Activated CD4-positive, alpha-beta T cell treated with anti-CD3 and anti-CD28 coated beads, Interleukin-2, amount 50 U/mL, for 4 hours (primary cell): ENCODE data around the gene KLF13.
"Not testable (repeated sequence)": the region's sequence is repeated elsewhere in the genome, so short reads cannot be mapped to it uniquely, and the experiment has no call there.

Source experiments
- DNase-seq, 2 experiments: peaks; one replicate each; pipeline ENCODE4 v3.0.0-alpha.2; 2020

Gene KLF13

GRCh38 chr15:31347067-31347975 is 20.7 kb downstream of the KLF13 start:
- peak; percentile 74 for DNase-seq

GRCh38 chr15:31347981-31348803 is 21.6 kb downstream of the KLF13 start:
- no peak for DNase-seq

- DNase-seq = no peak
Observed at GRCh38 chr15:31349233-31350141, 22.9 kb downstream of the KLF13 start.

- no peak for DNase-seq
Observed at GRCh38 chr15:31350771-31351170, 24.1 kb downstream of the KLF13 start.

GRCh38 chr15:31352339-31352751 is 25.7 kb downstream of the KLF13 start:
- no peak for DNase-seq

- DNase-seq = peak; percentile 50 to 52
Observed at GRCh38 chr15:31352911-31353811, 26.5 kb downstream of the KLF13 start.

- no peak for DNase-seq
Observed at GRCh38 chr15:31353931-31354330, 27.3 kb downstream of the KLF13 start.

- DNase-seq = not testable (repeated sequence)
Observed at GRCh38 chr15:31356097-31356496, 29.5 kb downstream of the KLF13 start.

- DNase-seq = no peak
Observed at GRCh38 chr15:31357148-31357547, 30.5 kb downstream of the KLF13 start.

- DNase-seq = no peak
Observed at GRCh38 chr15:31358163-31358562, 31.5 kb downstream of the KLF13 start.

- DNase-seq = no peak
Observed at GRCh38 chr15:31358957-31359701, 32.5 kb downstream of the KLF13 start.

- DNase-seq = no peak
Observed at GRCh38 chr15:31359702-31360111, 33.1 kb downstream of the KLF13 start.

GRCh38 chr15:31360158-31360561 is 33.5 kb downstream of the KLF13 start:
- DNase-seq = no peak

GRCh38 chr15:31360843-31361763 is 34.5 kb downstream of the KLF13 start:
- DNase-seq = peak; percentile 40 to 46

GRCh38 chr15:31361764-31362515 is 35.3 kb downstream of the KLF13 start:
- no peak for DNase-seq

- no peak for DNase-seq
Observed at GRCh38 chr15:31362886-31363285, 36.3 kb downstream of the KLF13 start.

GRCh38 chr15:31364301-31365031 is 37.8 kb downstream of the KLF13 start:
- peak; percentile 34 to 36 for DNase-seq

GRCh38 chr15:31365032-31365654 is 38.5 kb downstream of the KLF13 start:
- DNase-seq = no peak
